Measurements from ENCODE around the gene KLC1.

- no peak for TF ChIP-seq CREB1 (IDR thresholded peaks at IDR 0.05)
- TF ChIP-seq CTCF (IDR thresholded peaks at IDR 0.05; ENCODE audit: control extremely low read depth in 1 of 3, insufficient read depth in 1 of 3, low read depth in 1 of 3, low read length in 3 of 3), result no peak
- TF ChIP-seq GTF2F1 (IDR thresholded peaks at IDR 0.05; ENCODE audit: borderline replicate concordance, low read depth, low read length), result no peak
These were observed 35.4 kb upstream of the KLC1 start for GRCh38 chr14:103593577-103593976.
